ENCODE data around the gene PSAP. TPM values are rescaled to one million over a fixed set of nuclear protein-coding genes. Genes with fewer than 3 reads are reported as not detected.
"Not testable (repeated sequence)": the region's sequence is repeated elsewhere in the genome, so short reads cannot be mapped to it uniquely, and the experiment has no call there.

PSAP gene
- total and polyA plus RNA-seq, 5 donors = 897 to 1,678 (median 1,411) TPM

DNA sequence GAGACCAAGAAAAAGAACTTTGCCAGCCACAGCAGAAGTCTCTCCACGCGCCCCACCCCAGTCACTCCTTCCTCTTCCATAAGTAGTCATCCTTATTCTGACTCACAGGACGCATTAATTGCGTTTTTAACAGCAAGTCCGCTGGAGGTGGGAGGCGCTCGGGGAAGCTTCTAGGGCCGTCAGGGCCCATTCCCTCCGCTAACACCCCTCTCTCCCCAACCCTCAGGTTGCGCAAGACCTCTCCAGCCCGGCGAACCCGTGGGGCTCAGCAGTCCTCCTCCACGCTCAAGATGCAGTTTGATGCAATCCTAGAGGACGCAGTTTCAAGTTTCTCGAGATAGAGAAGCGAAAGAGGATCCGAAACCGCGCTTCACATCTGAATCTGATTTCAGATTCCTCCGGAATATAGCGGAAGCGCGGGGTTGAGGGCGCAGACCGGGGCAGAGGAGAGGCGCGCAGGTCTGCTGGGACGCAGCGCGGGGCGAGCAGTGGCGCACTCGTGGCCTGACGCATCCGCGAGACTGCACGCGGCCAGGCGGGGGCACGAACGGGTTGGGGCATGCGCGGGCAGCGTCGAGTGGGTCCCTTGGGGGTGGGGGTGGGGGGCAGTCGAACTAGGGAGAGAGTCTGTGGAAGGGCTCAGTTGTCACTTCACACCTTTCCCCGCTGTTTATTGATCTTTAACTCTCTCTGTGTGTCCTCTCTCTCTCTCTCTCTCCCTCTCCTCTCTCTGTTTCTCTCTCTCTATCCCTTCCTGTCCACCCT, 37.8 kb upstream of the PSAP start:
- intact Hi-C loops (cut with DNase I) = no loop called here
- WGBS = under 1% methylated on average over 48 of the region's 48 CpGs
- peak; percentile 91 to 95 (median 91) for DNase-seq
- Histone ChIP-seq H3K27me3 (ENCODE audit: control insufficient read depth, insufficient read depth) (no peaks in the 10 kb centered on the region), H3K27ac (ENCODE audit: low read length) (peak overlapping the region; percentile 22), H3K9me3 (ENCODE audit: control insufficient read depth, low read length) (no peaks in the 10 kb centered on the region), H3K4me1 (ENCODE audit: control insufficient read depth, insufficient read depth, low read length) (peaks cover 3% of the 10 kb centered on the region), H3K4me3 (ENCODE audit: low read length) (peak overlapping the region; percentile 7)
- peak; percentile 91 for ATAC-seq

DNA sequence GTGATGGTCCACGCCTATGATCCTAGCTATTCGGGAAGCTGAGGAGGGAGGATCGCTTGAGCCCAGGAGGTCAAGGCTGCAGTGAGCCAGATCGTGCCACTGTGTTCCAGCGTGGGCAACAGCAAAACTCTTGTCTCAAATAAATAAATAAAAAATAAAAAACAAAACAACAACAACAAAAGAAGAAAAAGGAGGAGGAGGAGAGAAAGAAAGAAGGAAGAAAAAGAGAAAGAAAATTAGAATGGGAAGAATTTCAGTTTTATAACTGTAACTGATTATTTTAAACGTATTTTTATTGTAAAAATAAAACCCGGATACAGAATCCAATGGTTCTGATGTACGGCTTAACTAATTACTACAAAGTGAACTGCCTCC, 37.2 kb upstream of the PSAP start:
- Histone ChIP-seq H3K27me3 (ENCODE audit: control insufficient read depth, insufficient read depth) (no peaks in the 10 kb centered on the region), H3K27ac (ENCODE audit: low read length) (peak overlapping the region; percentile 57), H3K4me1 (ENCODE audit: control insufficient read depth, insufficient read depth, low read length) (peaks cover 3% of the 10 kb centered on the region), H3K4me3 (ENCODE audit: low read length) (peak overlapping the region; percentile 7), H3K9me3 (ENCODE audit: control insufficient read depth, low read length) (no peaks in the 10 kb centered on the region)
- intact Hi-C loops (cut with DNase I) = no loop called here
- 56% methylated on average over 8 of the region's 8 CpGs for WGBS
- DNase-seq (peak in 1 of 3 donors; percentile 46), ATAC-seq (no peak)

DNA sequence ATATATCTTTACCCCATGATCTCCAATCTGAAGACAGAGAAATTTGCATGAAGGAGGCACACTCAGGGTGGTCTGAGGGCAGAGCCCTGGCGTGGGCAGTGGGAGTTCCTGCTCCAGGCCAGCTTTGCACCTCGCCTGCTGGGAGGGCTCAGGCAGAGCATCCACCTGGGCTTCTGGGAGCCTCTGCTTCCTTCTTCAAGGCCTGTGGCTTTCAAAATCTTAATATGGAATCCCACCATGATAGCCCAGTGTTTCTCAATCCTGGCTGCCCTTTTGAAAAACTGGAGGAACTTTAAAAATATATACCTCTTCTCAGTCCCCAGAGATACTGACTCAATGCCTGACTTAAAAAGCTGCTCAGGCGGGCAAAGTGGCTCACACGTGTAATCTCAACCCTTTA, 36.7 kb upstream of the PSAP start:
- peak in 1 of 3 donors; percentile 19 for DNase-seq
- H3K4me3 ChIP-seq (ENCODE audit: low read length) = no peak overlapping the region
- WGBS = 79% methylated on average over 4 of the region's 4 CpGs
- no peaks in the 10 kb centered on the region for H3K27me3 ChIP-seq (ENCODE audit: control insufficient read depth, insufficient read depth)
- peaks cover 3% of the 10 kb centered on the region for H3K4me1 ChIP-seq (ENCODE audit: control insufficient read depth, insufficient read depth, low read length)
- peak overlapping the region; percentile 57 for H3K27ac ChIP-seq (ENCODE audit: low read length)
- H3K9me3 ChIP-seq (ENCODE audit: control insufficient read depth, low read length) = no peaks in the 10 kb centered on the region
- no peak for ATAC-seq
- intact Hi-C loops (cut with DNase I) = no loop called here

DNA sequence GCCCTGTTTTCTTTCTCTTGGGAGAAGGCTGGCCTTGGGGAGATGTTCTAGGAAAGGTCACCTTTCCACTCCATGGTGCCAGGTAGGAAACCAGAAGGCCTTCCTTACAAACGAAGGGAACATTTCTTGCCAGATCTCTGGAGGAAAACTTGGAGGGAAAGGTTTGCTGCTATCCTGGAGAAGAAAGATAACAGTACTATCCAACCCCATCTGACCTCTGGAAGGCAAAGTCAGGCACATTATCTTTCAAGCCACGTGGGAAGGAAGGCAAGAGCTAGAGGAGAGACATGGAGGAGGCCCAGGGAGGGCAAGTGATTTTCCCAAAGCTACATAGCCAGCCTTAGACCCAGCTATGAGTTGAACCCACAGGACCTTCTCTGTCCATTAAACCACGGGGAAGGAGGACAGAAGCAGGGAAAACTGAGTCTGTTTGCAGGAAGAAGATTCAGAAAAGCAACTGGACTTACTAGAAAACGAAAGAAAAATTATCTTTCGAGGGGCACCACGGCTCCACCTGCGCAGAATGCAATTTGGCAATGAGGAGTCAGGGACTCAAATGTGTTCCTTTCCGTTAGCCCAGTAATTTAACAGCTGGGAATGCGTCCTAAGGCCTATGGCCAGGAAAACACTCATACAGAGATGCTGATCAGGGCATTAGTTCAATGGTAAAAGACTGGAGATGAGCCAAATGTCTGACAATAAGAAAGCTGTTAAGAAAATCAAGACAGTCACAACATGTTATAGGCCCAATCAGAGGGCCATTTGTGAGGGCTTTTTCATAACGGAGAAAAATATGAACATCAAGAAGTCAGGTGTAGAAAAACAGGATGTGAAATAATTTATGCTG, 32.0 kb upstream of the PSAP start:
- 55% methylated on average over 10 of the region's 10 CpGs for WGBS
- Histone ChIP-seq H3K4me1 (ENCODE audit: control insufficient read depth, insufficient read depth, low read length) (peaks cover 3% of the 10 kb centered on the region), H3K9me3 (ENCODE audit: control insufficient read depth, low read length) (no peaks in the 10 kb centered on the region), H3K27me3 (ENCODE audit: control insufficient read depth, insufficient read depth) (no peaks in the 10 kb centered on the region), H3K27ac (ENCODE audit: low read length) (no peak overlapping the region), H3K4me3 (ENCODE audit: low read length) (no peak overlapping the region)
- ATAC-seq (no peak), DNase-seq (peak in 1 of 3 donors; percentile 2)
- intact Hi-C loops (cut with DNase I) = no loop called here

DNA sequence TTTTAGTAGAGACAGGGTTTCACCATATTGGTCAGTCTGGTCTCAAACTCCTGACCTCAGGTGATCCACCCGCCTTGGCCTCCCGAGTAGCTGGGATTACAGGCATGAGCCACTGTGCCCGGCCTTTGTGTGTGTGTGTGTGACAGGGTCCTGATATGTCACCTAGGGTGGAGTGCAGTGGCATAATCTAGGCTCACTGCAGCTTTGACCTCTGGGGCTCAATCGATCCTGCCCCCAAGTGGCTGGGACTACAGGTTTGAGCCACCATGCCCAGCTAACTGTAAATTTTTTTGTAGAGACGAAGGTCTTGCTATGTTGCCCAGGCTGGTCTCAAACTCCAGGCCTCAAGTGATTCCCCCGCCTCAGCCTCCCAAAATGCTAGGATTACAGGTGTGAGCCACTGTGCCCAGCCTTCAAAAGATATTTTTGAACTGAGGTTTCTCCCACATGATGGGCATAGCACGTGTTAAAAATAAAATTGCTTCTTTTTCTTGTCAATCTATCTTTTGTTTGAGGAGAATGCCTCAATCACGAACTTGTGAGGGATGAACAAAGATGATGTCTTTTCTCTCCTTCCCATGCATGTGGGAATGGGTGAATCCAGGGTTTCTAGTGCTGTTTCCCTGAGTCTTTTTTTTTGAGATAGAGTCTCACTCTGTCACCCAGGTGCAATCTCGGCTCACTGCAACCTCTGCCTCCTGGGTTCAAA, 30.8 kb upstream of the PSAP start:
- Histone ChIP-seq H3K27ac (ENCODE audit: low read length) (no peak overlapping the region), H3K4me1 (ENCODE audit: control insufficient read depth, insufficient read depth, low read length) (peaks cover 3% of the 10 kb centered on the region), H3K27me3 (ENCODE audit: control insufficient read depth, insufficient read depth) (no peaks in the 10 kb centered on the region), H3K9me3 (ENCODE audit: control insufficient read depth, low read length) (no peaks in the 10 kb centered on the region), H3K4me3 (ENCODE audit: low read length) (no peak overlapping the region)
- DNase-seq (peak in 2 of 3 donors; percentile 2 to 28), ATAC-seq (no peak)
- intact Hi-C loops (cut with DNase I) = no loop called here
- 86% methylated on average over 9 of the region's 9 CpGs for WGBS

DNA sequence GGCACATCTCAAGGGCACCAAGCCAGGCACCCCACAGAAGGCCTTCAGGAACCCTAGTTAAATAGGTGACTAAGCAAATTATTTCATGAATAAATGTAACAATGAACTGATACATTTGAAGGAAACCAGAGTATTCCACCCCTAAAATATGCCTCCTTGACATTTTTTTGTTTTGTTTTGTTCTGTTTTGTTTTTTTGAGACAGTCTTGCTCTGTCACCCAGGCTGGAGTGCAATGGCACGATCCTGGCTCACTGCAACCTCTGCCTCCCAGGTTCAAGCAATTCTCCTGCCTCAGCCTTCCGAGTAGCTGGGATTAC, 30.2 kb upstream of the PSAP start:
- intact Hi-C loops (cut with DNase I); H3K27ac ChIP-seq (ENCODE audit: low read length); ATAC-seq; H3K9me3 ChIP-seq (ENCODE audit: control insufficient read depth, low read length); DNase-seq; H3K4me1 ChIP-seq (ENCODE audit: control insufficient read depth, insufficient read depth, low read length); H3K27me3 ChIP-seq (ENCODE audit: control insufficient read depth, insufficient read depth); H3K4me3 ChIP-seq (ENCODE audit: low read length): not testable (repeated sequence)
- WGBS = 90% methylated on average over 2 of the region's 2 CpGs

DNA sequence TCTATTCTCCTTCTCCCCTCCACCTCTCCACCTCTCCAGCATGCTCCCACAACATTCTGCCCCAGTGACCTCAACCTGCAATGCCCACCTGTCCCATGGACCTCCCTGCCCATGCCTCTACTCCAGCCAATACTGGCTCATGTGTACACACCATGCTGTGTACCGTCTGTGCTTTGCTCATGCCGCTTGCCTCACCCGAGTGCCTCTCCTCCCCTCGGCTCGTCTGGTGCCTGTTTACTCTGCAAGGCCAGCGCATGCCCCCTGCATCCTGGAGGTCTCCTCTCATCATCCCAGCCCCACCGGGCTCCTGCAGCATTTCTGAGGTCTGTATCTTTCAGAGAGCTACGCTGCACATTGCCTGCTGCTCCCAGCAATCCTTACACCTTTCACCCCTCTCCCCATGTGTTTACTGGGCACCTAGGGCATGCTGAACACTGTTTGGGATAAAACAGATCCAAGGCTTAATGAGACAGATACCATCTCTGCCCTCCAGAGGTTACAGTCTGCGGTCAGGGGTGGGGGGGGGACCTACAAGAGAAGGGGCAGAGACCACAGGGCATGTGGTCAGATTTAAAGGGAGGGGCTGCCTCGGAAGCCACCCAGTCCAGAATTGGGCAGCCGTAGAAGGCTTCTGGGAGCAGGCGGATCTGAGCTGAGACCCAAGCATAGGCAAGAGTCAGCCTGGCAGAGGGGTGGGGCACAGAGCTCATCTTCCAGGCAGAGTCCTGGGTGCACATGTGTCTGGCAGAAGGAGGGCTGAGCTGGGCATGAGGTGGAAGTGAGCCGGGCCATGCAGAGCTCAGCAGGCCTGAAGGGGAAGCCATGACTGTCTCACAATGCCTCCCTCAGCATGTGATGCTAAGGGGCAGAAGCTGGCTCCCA, 29.6 kb upstream of the PSAP start:
- H3K4me3 ChIP-seq (ENCODE audit: low read length) = no peak overlapping the region
- ATAC-seq (peak; percentile 58 to 67), DNase-seq (peak; percentile 42 to 72 (median 68))
- H3K27me3 ChIP-seq (ENCODE audit: control insufficient read depth, insufficient read depth) = no peaks in the 10 kb centered on the region
- intact Hi-C loops (cut with DNase I) = no loop called here
- H3K4me1 ChIP-seq (ENCODE audit: control insufficient read depth, insufficient read depth, low read length) = peaks cover 3% of the 10 kb centered on the region
- 84% methylated on average over 13 of the region's 13 CpGs for WGBS
- no peaks in the 10 kb centered on the region for H3K9me3 ChIP-seq (ENCODE audit: control insufficient read depth, low read length)
- no peak overlapping the region for H3K27ac ChIP-seq (ENCODE audit: low read length)

DNA sequence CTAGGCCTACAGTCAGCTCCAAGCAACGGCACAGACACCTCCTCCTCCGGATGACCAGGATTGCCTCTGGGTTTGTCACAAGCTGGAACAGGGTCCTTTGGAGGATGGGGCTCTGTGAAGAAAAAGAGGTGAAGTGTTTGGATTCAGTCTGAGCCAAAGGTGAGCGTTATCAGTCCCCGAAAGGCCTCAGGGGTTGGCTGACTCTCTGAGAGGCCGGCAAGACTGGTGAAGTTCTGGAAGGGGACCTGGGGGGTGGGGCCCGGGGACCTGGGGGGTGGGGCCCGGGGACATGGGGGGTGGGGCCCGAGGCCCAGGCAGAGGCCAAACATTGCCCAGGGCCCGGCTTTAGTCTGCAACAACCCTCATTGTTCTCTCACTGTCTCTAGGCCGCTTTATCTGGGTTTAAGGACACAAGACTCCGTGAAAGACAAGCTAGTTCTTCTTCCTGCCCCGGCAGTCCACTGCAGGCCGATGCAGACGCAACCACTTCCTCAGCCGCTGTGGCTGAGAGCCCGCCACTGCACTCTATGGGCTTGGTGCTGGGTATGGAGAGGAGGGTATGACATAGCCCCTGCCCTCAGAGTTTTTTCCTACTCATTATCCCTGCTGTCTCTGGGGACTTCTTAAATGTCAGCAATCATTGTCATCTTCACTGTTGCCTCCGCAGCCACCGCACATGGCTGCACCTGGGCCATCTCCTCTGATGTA, 27.4 kb upstream of the PSAP start:
- H3K27ac ChIP-seq (ENCODE audit: low read length) = no peak overlapping the region
- peak; percentile 53 to 55 for ATAC-seq
- peaks cover 3% of the 10 kb centered on the region for H3K4me1 ChIP-seq (ENCODE audit: control insufficient read depth, insufficient read depth, low read length)
- intact Hi-C loops (cut with DNase I) = no loop called here
- no peak for DNase-seq
- no peak overlapping the region for H3K4me3 ChIP-seq (ENCODE audit: low read length)
- 41% methylated on average over 18 of the region's 18 CpGs for WGBS
- H3K9me3 ChIP-seq (ENCODE audit: control insufficient read depth, low read length) = no peaks in the 10 kb centered on the region
- no peaks in the 10 kb centered on the region for H3K27me3 ChIP-seq (ENCODE audit: control insufficient read depth, insufficient read depth)

DNA sequence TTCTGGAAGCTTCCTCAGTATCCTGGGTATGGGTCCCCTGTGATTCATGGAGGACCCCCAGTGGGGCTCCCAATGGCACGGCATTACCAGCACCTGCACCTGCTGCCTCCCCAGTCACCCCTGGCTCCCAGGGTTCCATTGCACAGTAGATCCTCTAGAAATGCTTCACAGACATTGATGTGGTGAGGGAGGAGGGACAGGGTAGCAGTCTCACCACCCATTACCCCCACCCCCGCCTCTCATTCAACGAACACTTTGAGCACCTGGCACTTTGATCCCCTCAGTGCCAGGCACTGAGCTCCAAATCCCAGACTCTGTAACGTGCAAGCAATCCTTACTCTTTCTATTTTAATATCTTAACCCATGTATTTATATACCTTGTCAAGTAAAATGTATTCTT, 26.8 kb upstream of the PSAP start:
- Histone ChIP-seq H3K4me1 (ENCODE audit: control insufficient read depth, insufficient read depth, low read length) (peaks cover 3% of the 10 kb centered on the region), H3K9me3 (ENCODE audit: control insufficient read depth, low read length) (no peaks in the 10 kb centered on the region), H3K4me3 (ENCODE audit: low read length) (no peak overlapping the region), H3K27ac (ENCODE audit: low read length) (no peak overlapping the region), H3K27me3 (ENCODE audit: control insufficient read depth, insufficient read depth) (no peaks in the 10 kb centered on the region)
- WGBS = 89% methylated on average over 4 of the region's 4 CpGs
- ATAC-seq (no peak), DNase-seq (no peak)
- intact Hi-C loops (cut with DNase I) = no loop called here

Data from right cardiac atrium (tissue), 5 donors.